Smooth muscle cell (in vitro differentiated cells): ENCODE data around the gene ARMC6. TPM values are rescaled to one million over a fixed set of nuclear protein-coding genes. Genes with fewer than 3 reads are reported as not detected.

Experiments
- DNase-seq: peaks from one replicate; lab custom pipeline; 2025; ENCODE audit not compliant: unreplicated experiment; lab: John Stamatoyannopoulos, UW
- H2AFZ ChIP-seq: fragments of 200-600 bp; sonication (generic); 2 replicates; pipeline ENCODE4 v1.6.0; 2016; ENCODE audit warnings: antibody characterized with exemption, low read depth, mild to moderate bottlenecking
- H3F3A ChIP-seq: fragments of 200-600 bp; sonication (generic); 2 replicates; pipeline ENCODE4 v1.6.0; 2017; ENCODE audit warnings: antibody characterized with exemption, low read depth
- H3K27ac ChIP-seq: fragments of 200-600 bp; sonication (generic); 2 replicates; pipeline ENCODE4 v1.5.1; 2016; ENCODE audit warnings: low read depth, mild to moderate bottlenecking
- H3K27me3 ChIP-seq: fragments of 200-600 bp; sonication (generic); 2 replicates; pipeline ENCODE4 v1.6.1; 2016; ENCODE audit warnings: low read depth, mild to moderate bottlenecking
- H3K36me3 ChIP-seq: fragments of 200-600 bp; sonication (generic); 2 replicates; pipeline ENCODE4 v1.5.1; 2016; ENCODE audit warnings: low read depth
- H3K4me1 ChIP-seq: fragments of 200-600 bp; sonication (generic); 2 replicates; pipeline ENCODE4 v1.5.1; 2016; ENCODE audit warnings: low read depth
- H3K4me2 ChIP-seq: fragments of 200-600 bp; sonication (generic); 2 replicates; pipeline ENCODE4 v1.6.0; 2016; ENCODE audit warnings: mild to moderate bottlenecking
- H3K4me3 ChIP-seq: fragments of 200-600 bp; sonication (generic); 2 replicates; pipeline ENCODE4 v1.5.1; 2016; ENCODE audit warnings: mild to moderate bottlenecking
- H3K79me2 ChIP-seq: fragments of 200-600 bp; sonication (generic); 2 replicates; pipeline ENCODE4 v1.6.0; 2016; ENCODE audit warnings: low read depth, mild to moderate bottlenecking
- H3K9ac ChIP-seq: fragments of 200-600 bp; sonication (generic); 2 replicates; pipeline ENCODE4 v1.6.0; 2016; ENCODE audit warnings: low read depth
- H3K9me3 ChIP-seq: fragments of 200-600 bp; sonication (generic); replicated peaks from 2 replicates; pipeline ENCODE4 v1.5.1; 2016; ENCODE audit warnings: low read depth
- H4K20me1 ChIP-seq: fragments of 200-600 bp; sonication (generic); 2 replicates; pipeline ENCODE4 v1.6.0; 2016; ENCODE audit warnings: low read depth
- WGBS: methylation state at CpG from one replicate; pipeline ENCODE4 v1.1.7; 2016; ENCODE audit warnings: low lambda C conversion rate; 5-methylcytosine and 5-hydroxymethylcytosine counted together
- polyA plus RNA-seq: library from polyadenylated mRNA; unstranded; fragments of >200 nt; fragmentation: Nextera tagmentation; extraction: Ambion mirVana; gene quantifications from 2 replicates; pipeline ENCODE4 v1.2.1, GENCODE V29; 2016
- total RNA-seq: library from RNA; depleted of rRNA; stranded (reverse); fragments of >200 nt; gene quantifications from 2 replicates; pipeline ENCODE4 v1.2.3, GENCODE V29; 2014
- TF ChIP-seq, protein P1 (sequence below): fragments of 200-600 bp; sonication (generic); IDR thresholded peaks from 2 replicates; pipeline ENCODE4 v1.5.1; 2017; ENCODE audit warnings: borderline replicate concordance, mild to moderate bottlenecking, antibody characterized with exemption; ENCODE audit not compliant: insufficient read depth, poor library complexity, severe bottlenecking

ARMC6 gene
- total and polyA plus RNA-seq, 2 experiments from 2014 or later, result 17.8 to 27.1 TPM

GRCh38 chr19:19062454-19063182, 29.2 kb downstream of the ARMC6 start:
- 54% methylated on average over 4 of the region's 4 CpGs for WGBS
- DNase-seq, result no peak
- Histone ChIP-seq H3K4me2 (peak overlapping the region; percentile 88), H3K4me3 (peak overlapping the region; percentile 54), H3K79me2 (no peaks in the 10 kb centered on the region), H3K36me3 (no peaks in the 10 kb centered on the region), H3K9ac (no peak overlapping the region), H4K20me1 (peaks cover 5% of the 10 kb centered on the region), H3K4me1 (peaks cover 6% of the 10 kb centered on the region), H3K27ac (no peak overlapping the region), H3F3A (peaks cover 7% of the 10 kb centered on the region), H2AFZ (peak overlapping the region; percentile 48), H3K9me3 (no peaks in the 10 kb centered on the region), H3K27me3 (no peaks in the 10 kb centered on the region)
- TF ChIP-seq, protein P1, sequence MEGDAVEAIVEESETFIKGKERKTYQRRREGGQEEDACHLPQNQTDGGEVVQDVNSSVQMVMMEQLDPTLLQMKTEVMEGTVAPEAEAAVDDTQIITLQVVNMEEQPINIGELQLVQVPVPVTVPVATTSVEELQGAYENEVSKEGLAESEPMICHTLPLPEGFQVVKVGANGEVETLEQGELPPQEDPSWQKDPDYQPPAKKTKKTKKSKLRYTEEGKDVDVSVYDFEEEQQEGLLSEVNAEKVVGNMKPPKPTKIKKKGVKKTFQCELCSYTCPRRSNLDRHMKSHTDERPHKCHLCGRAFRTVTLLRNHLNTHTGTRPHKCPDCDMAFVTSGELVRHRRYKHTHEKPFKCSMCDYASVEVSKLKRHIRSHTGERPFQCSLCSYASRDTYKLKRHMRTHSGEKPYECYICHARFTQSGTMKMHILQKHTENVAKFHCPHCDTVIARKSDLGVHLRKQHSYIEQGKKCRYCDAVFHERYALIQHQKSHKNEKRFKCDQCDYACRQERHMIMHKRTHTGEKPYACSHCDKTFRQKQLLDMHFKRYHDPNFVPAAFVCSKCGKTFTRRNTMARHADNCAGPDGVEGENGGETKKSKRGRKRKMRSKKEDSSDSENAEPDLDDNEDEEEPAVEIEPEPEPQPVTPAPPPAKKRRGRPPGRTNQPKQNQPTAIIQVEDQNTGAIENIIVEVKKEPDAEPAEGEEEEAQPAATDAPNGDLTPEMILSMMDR, result no peak

DNA sequence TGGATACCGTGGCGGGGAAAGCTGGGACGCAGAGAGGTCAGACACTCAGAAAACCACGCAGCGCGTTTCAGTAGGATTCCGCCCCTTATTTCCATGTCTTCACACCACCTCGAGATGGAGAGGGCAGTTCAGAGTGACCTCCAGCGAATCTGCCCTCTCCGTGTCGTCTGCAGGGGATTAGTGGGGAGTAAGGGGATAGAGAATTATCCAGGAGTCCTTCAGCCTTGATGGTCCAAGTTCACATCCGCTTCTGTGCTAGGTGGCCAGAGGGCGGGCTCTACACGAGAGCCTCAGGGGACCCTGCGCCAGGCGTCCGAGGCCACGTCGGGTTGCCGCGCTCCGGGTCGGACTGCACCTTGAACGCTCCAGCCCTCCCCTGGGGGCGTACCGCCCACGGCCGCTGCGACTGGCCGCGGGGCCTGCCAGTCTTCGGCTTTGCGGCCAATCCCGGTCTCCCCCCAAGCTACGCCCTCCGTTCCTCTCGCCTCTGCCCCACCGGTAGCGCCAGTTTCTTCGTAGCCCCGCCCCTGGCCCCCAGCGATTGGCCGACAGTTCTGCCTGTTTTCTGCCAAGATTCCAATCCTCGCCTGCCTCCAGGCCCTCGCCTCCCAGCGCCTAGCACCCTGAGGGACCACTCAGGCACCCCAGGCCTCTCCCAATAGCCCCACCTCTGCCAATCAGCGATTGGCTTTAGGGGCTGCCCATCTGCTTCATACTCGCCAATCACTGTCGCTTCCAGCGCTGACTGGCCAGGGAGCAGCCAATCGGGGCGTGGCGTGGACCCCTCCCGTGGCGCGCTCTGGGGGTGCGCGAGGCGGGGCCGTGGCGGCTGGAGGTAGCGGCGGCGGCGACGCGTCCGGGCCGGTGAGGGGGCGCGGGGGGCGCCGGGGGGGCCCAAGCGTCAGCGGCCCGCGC, 30.0 kb downstream of the ARMC6 start, which contains the start of gene SLC25A42:
Gene SLC25A42 (plus strand): TSS at position 812 of the 915 bp plus-strand sequence. CDS start 32,131 bp downstream, outside the sequence.
- no peak within 1 kb of the TSS for H3K27ac ChIP-seq
- TF ChIP-seq, protein P1, result no peak
- no peaks in the 10 kb centered on the region for H3K27me3 ChIP-seq
- H3K79me2 ChIP-seq, result no peaks in the 10 kb centered on the region
- H3F3A ChIP-seq, result peaks cover 7% of the 10 kb centered on the region
- H3K4me1 ChIP-seq, result peaks cover 6% of the 10 kb centered on the region
- 5% methylated on average over 61 of the region's 77 CpGs for WGBS
- H3K9me3 ChIP-seq, result no peaks in the 10 kb centered on the region
- peak within 1 kb of the TSS; percentile 91 for H3K4me2 ChIP-seq
- no peaks in the 10 kb centered on the region for H3K36me3 ChIP-seq
- peak; percentile 96 for DNase-seq
- peak within 1 kb of the TSS; percentile 48 for H2AFZ ChIP-seq
- peaks cover 8% of the 10 kb centered on the region for H4K20me1 ChIP-seq
- H3K4me3 ChIP-seq, result peak within 1 kb of the TSS; percentile 54
- no peak within 1 kb of the TSS for H3K9ac ChIP-seq

DNA sequence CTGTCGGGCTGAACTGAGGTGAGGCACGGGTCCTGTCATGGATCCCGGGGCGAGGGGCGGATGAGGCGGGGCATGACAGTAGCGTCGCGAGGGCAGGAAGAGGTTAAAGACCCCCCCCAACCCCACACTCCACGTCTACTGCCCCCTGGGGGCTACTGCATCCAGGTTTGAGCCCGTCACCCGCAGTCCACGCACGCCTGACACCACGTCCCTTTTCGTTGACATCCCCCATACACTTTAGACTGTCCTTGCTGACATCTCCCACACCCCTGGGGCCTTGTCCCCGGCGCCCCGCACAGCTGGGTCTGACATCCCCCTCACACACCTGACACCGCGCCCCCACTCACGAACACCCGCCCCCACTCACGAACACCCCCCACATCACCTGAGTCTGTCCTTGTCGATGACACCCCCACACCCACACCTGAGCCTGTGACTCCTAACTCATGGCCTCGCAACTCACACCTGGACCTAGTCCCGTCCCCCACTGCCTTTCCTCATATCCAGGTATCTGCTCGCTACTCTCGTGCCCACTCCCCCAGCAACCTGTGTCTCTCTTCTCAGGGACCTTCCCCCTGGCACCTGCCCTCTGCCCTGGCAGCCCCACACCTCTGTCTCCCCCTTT, 30.8 kb downstream of the ARMC6 start:
- H3K79me2 ChIP-seq, result no peaks in the 10 kb centered on the region
- no peak overlapping the region for H3K27ac ChIP-seq
- peaks cover 7% of the 10 kb centered on the region for H3F3A ChIP-seq
- peak overlapping the region; percentile 54 for H3K4me3 ChIP-seq
- no peak for DNase-seq
- H4K20me1 ChIP-seq, result peaks cover 8% of the 10 kb centered on the region
- no peak overlapping the region for H2AFZ ChIP-seq
- H3K27me3 ChIP-seq, result no peaks in the 10 kb centered on the region
- H3K9ac ChIP-seq, result no peak overlapping the region
- H3K4me1 ChIP-seq, result peaks cover 6% of the 10 kb centered on the region
- TF ChIP-seq, protein P1, result peak; percentile 29
- no peaks in the 10 kb centered on the region for H3K9me3 ChIP-seq
- H3K36me3 ChIP-seq, result no peaks in the 10 kb centered on the region
- WGBS, result 25% methylated on average over 14 of the region's 29 CpGs
- H3K4me2 ChIP-seq, result peak overlapping the region; percentile 91
